HG03064 (cell line): ENCODE measurements around the gene ALLC.
"Not testable (repeated sequence)": the region's sequence is repeated elsewhere in the genome, so short reads cannot be mapped to it uniquely, and the experiment has no call there.

Experiments
- ATAC-seq: cut with Tn5 transposase; IDR thresholded peaks from one replicate; pipeline ENCODE4 v1.9.1; 2021; ENCODE audit warnings: low read depth; ENCODE audit not compliant: unreplicated experiment

ALLC gene

GRCh38 chr2:3654011-3654410 is 4.0 kb upstream of the ALLC start:
- no peak for ATAC-seq

DNA sequence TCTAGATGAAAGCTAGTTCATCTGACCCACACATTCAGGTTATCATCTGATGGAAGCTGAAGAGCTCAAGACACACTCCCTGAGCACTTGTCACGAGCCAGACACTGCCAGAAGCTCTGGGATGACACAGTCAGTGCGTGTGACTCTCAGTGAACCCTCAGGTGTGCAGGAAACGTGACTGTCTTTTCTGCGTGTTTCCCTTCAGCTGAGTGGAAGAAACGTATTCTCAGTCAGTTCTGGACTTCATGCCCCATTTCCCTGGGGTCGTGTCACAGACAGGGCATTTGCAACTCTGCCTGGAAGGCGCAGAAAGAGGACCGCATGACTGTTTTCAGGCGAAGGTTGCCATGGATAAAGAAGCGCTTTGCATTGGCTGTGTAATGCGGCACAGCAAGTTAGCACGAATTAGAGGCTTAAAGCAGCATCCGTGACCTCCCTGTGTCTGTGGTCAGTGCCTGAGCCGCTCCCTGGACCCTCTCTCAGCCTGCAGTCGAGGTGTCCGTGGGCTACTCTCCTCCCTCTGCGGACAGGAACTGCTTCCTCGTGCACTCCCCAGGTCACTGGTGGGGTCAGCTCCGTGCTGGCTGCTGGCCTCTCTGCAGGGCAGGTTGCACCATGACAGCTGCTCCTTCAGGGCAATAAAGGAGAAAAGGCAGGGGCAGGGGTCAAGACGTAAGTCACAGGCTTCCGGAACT is 3.3 kb upstream of the ALLC start:
- no peak for ATAC-seq

- ATAC-seq: no peak
These were observed 1.9 kb upstream of the ALLC start for GRCh38 chr2:3655871-3656761.

- ATAC-seq: no peak
These were observed 958 bp upstream of the ALLC start for GRCh38 chr2:3656762-3657721.

- no peak for ATAC-seq
These were observed 1.7 kb downstream of the ALLC start for GRCh38 chr2:3659447-3660432.

DNA sequence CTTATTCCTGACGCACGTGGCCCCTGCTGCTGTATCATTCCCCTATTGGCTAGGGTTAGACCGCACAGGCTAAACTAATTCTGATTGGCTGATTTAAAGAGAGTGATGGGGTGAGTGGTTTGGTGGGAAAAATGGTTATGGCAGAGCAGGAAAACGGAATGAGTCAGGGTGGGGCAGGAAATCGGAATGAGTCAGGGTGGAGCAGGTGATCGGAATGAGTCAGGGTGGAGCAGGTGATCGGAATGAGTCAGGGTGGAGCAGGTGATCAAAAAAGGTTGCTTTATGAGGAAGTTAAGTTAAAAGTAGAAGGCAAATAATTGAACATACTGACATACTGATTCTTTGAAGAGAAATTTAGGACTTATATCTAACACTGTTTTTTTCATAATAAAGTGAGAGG is 2.6 kb downstream of the ALLC start:
- ATAC-seq: not testable (repeated sequence)

DNA sequence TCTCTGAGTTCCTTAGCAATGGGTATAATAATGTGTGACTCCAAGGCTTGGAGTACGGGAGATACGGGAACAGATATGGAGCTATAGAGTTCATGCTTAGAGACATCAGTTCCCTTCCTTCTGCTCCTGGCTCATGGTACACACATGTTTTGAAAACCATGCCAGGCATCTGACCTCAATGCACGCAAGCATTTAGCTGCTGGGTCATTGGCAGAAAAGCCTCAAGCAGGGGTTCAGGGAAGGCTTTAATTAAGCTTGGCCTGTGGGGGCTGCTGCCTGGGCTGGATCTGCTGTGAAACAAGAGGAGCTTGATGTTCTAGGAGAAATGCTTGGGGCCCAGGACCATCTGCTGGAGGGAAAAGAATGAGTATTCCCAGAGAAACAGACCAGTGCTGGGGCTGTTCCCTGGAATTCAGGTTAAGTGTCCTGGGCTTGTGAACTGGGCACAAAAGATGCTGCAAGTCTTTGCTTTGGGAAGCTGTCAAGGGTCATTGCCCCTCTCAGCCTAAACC is 3.2 kb downstream of the ALLC start:
- no peak for ATAC-seq

DNA sequence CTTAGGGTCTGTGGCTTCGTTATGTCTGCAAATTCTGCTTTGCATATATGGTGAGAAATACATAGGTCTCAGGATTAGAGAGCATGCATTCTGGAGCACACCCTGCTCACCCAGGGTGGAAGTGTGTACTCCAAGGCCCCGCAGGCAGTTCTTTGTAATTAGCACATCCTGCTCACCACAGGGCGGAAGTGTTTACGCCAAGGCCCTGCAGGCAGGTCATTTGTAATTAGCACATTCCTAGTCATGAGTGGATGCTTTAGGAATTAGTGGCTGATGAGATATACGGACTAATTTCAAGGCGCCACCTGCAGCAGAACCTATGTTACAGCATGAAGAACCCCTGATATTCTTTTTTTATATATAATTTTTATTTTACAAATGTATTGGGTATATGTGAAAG is 4.2 kb downstream of the ALLC start:
- ATAC-seq: no peak

DNA sequence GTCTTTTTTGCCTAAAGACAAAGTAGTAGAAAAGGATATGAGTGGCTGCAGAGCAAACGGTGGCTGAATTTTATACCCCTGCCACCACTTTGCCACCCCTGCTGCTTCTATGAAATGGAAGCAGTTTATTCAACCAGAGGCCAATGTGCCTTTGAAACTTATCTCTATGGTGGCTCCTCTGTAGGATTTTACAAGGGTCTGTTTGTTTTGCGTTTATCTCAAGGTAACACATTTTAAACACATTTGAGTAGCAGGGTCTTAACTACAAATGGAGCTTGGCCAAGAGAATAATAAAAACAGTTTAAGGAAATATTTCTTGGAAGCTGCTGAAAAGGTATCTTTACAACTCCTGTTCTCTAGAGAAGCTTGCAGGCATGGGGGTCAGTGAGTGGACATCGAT is 6.1 kb downstream of the ALLC start:
- no peak for ATAC-seq

GRCh38 chr2:3664925-3665324 is 6.9 kb downstream of the ALLC start:
- no peak for ATAC-seq

DNA sequence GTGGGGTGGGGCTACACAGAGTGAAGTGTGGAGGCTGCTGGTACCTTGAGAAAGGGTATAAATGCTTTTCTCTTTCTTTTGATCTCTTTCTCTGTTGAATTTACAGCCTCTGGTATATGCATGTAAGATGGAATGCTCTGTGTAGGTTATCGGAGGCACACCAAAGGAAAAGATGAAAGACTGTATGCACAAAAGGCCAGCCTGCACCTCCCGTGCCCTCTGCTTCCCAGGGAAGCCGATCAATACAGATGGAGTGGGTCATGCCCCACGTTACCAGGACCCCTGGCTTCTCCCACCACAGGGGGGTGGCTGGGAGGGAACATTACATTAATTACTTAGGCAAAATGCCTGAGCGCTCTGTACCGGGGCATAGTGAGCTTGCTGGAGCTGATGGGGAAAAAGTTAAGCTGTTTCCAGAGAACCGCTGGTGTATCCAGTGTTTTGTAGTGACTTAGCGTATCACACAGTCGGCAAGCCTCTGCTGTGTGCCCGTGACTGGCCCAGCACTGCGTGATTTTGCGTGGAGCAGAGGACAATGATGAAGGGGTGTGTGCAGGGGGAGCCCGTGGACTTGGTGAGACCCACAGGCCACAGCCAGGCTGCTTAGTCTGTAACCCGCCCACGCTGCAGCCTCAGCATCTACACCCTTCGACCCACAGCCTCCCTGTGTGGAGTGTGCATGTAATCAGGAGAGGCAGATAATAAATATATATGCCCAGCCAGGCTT is 8.0 kb downstream of the ALLC start:
- ATAC-seq: no peak

DNA sequence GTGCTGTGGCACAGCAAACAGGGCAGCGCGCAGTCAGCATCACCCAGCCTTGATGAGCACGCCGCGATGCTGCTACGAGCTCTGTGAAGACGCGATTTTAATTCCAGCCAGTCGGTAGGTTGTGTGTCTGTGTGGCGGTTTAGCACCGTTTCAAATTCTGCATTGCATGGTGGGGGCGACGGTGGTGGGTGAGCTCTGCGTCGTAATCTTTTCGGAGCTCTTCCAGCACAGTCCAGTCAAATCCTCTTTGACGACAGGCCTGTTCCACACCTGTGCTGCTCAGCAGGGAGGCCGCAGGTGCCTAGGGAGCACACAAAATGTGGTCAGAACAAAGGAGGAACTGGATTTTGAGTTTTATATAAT is 8.6 kb downstream of the ALLC start:
- no peak for ATAC-seq

GRCh38 chr2:3667151-3667631 is 9.2 kb downstream of the ALLC start:
- no peak for ATAC-seq

- ATAC-seq: no peak
These were observed 11.7 kb downstream of the ALLC start for GRCh38 chr2:3669656-3670055.

GRCh38 chr2:3670376-3670775 is 12.4 kb downstream of the ALLC start:
- no peak for ATAC-seq

- no peak for ATAC-seq
These were observed 12.9 kb downstream of the ALLC start for GRCh38 chr2:3670941-3671340.

DNA sequence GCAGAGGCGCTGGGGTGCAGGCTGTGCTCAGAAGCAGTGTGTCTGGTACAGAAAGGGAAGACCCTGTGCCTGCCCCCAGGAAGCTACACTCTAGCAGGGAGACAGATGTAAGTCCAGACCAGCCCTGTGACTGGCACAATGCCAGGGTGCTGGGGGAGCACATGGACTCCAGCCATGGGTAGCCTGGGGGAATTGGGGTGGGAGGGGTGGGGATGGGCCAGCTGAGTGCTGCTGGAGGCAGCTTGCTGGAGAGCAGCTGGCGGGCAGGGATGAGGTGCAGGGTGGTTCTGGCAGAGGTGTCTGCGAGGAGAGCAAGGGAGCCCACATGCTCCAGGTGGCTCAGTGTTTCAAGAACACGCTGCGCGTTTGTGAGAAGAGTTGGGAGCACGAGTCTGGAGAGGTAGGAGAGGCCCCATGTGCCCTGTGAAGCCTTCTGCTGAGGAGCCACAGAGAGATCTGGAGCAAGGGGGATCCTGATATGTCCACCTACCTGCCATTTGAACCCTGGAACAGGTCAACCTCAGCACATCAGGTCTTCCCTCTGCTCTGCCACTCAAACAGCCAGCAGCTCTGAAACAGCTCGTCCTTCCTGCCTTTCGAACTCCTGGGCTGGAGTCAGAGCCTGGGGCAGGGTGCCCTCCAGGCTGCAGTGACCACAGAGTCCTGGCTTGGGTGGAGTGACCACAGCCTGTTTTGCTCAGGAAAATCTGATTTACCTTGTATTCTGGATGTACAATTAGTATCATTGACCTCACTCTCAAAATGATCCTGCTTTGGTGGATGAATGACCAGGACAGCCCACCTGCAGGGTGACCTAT is 15.1 kb downstream of the ALLC start:
- ATAC-seq: no peak
